ENCODE data around the gene FAM180A. TPM values are rescaled to one million over a fixed set of nuclear protein-coding genes. Genes with fewer than 3 reads are reported as not detected.
"Not testable (repeated sequence)": the region's sequence is repeated elsewhere in the genome, so short reads cannot be mapped to it uniquely, and the experiment has no call there.

The FAM180A gene
- polyA plus RNA-seq, 1 donor = not detected

GRCh38 chr7:135737306-135737647 is 11.3 kb downstream of the FAM180A start:
- not testable (repeated sequence) for DNase-seq

- DNase-seq = no peak
Observed at GRCh38 chr7:135736586-135737305, 11.9 kb downstream of the FAM180A start.

GRCh38 chr7:135734343-135734689 is 14.3 kb downstream of the FAM180A start:
- DNase-seq = no peak

- no peak for DNase-seq
Observed at GRCh38 chr7:135733603-135734342, 14.8 kb downstream of the FAM180A start.

GRCh38 chr7:135731131-135731530 is 17.5 kb downstream of the FAM180A start:
- DNase-seq = no peak

- DNase-seq = no peak
Observed at GRCh38 chr7:135729230-135729629, 19.4 kb downstream of the FAM180A start.

- DNase-seq = no peak
Observed at GRCh38 chr7:135728136-135728669, 20.4 kb downstream of the FAM180A start, which contains the start of gene SLC13A4. Gene SLC13A4, minus strand, starts transcription at chr7:135728186. Its CDS starts 690 bp downstream, at chr7:135727496.

GRCh38 chr7:135726911-135727673 is 21.5 kb downstream of the FAM180A start:
- DNase-seq = no peak

GRCh38 chr7:135726276-135726788 is 22.3 kb downstream of the FAM180A start:
- DNase-seq = no peak

GRCh38 chr7:135723411-135723810 is 25.2 kb downstream of the FAM180A start:
- DNase-seq = no peak

- DNase-seq = no peak
Observed at GRCh38 chr7:135721198-135721820, 27.3 kb downstream of the FAM180A start.

- no peak for DNase-seq
Observed at GRCh38 chr7:135719688-135720087, 28.9 kb downstream of the FAM180A start.

- no peak for DNase-seq
Observed at GRCh38 chr7:135718794-135719437, 29.7 kb downstream of the FAM180A start.

GRCh38 chr7:135718219-135718618 is 30.4 kb downstream of the FAM180A start:
- DNase-seq = no peak

- DNase-seq = no peak
Observed at GRCh38 chr7:135717693-135718092, 30.9 kb downstream of the FAM180A start.

GRCh38 chr7:135716677-135717238 is 31.9 kb downstream of the FAM180A start:
- DNase-seq = no peak

GRCh38 chr7:135715673-135716072 is 32.9 kb downstream of the FAM180A start:
- no peak for DNase-seq

- DNase-seq = no peak
Observed at GRCh38 chr7:135715055-135715522, 33.5 kb downstream of the FAM180A start.

GRCh38 chr7:135714534-135715009 is 34.0 kb downstream of the FAM180A start:
- DNase-seq = no peak

- no peak for DNase-seq
Observed at GRCh38 chr7:135713836-135714470, 34.7 kb downstream of the FAM180A start.

GRCh38 chr7:135712796-135713195 is 35.8 kb downstream of the FAM180A start:
- DNase-seq = no peak
